Astrocyte (in vitro differentiated cells and primary cell): Measurements from ENCODE around the gene FOXM1. TPM values are rescaled to one million over a fixed set of nuclear protein-coding genes. Genes with fewer than 3 reads are reported as not detected.

Source experiments
- DNase-seq: peaks from one replicate; pipeline ENCODE4 v3.0.0-alpha.2; 2010; ENCODE audit warnings: low read depth
- FAIRE-seq: peaks from 2 replicates; lab custom pipeline; 2011; peaks lifted over from hg19 to GRCh38; lab: Jason Lieb, UNC
- H2AFZ ChIP-seq: 2 replicates; pipeline ENCODE4 v1.6.0; 2012; ENCODE audit warnings: low read depth, low read length, inconsistent platforms
- H3K27ac ChIP-seq: 2 replicates; pipeline ENCODE4 v1.5.1; 2011; ENCODE audit warnings: low read depth, low read length, inconsistent platforms
- H3K27me3 ChIP-seq: 2 replicates; pipeline ENCODE4 v1.6.0; 2011; ENCODE audit warnings: low read length, inconsistent platforms; ENCODE audit not compliant: insufficient read depth
- H3K36me3 ChIP-seq: 2 replicates; pipeline ENCODE4 v1.5.1; 2011; ENCODE audit warnings: low read length, inconsistent platforms; ENCODE audit not compliant: insufficient read depth
- H3K4me1 ChIP-seq: 2 replicates; pipeline ENCODE4 v1.5.1; 2011; ENCODE audit warnings: low read length, inconsistent platforms; ENCODE audit not compliant: insufficient read depth
- H3K4me2 ChIP-seq: 2 replicates; pipeline ENCODE4 v1.6.0; 2012; ENCODE audit warnings: low read length, inconsistent platforms
- H3K4me3 ChIP-seq: 2 replicates; pipeline ENCODE4 v1.5.1; 2011; ENCODE audit warnings: low read depth, mild to moderate bottlenecking, low read length, inconsistent platforms; ENCODE audit not compliant: insufficient read depth
- H3K79me2 ChIP-seq: 2 replicates; pipeline ENCODE4 v1.6.0; 2012; ENCODE audit warnings: mild to moderate bottlenecking, low read length, inconsistent platforms; ENCODE audit not compliant: insufficient read depth
- H3K9ac ChIP-seq: 2 replicates; pipeline ENCODE4 v1.6.0; 2012; ENCODE audit warnings: mild to moderate bottlenecking, low read length, inconsistent platforms
- H3K9me3 ChIP-seq: 2 replicates; pipeline ENCODE4 v1.5.1; 2012; ENCODE audit warnings: low read depth, mild to moderate bottlenecking, low read length, inconsistent platforms; ENCODE audit not compliant: insufficient read depth
- H4K20me1 ChIP-seq: 2 replicates; pipeline ENCODE4 v1.6.0; 2012; ENCODE audit warnings: low read length, inconsistent platforms; ENCODE audit not compliant: insufficient read depth
- H3K27ac Mint-ChIP-seq: one replicate; pipeline ENCODE4 v1.8.0; 2021; ENCODE audit warnings: mild to moderate bottlenecking, mixed read lengths; ENCODE audit not compliant: unreplicated experiment
- H3K27me3 Mint-ChIP-seq: one replicate; pipeline ENCODE4 v1.8.0; 2021; ENCODE audit warnings: low read depth, mixed read lengths; ENCODE audit not compliant: unreplicated experiment
- H3K36me3 Mint-ChIP-seq: one replicate; pipeline ENCODE4 v1.8.0; 2021; ENCODE audit warnings: low read depth, mixed read lengths; ENCODE audit not compliant: unreplicated experiment
- H3K4me1 Mint-ChIP-seq: one replicate; pipeline ENCODE4 v1.8.0; 2021; ENCODE audit warnings: low read depth, mixed read lengths; ENCODE audit not compliant: unreplicated experiment
- H3K4me3 Mint-ChIP-seq: one replicate; pipeline ENCODE4 v1.8.0; 2021; ENCODE audit warnings: mild to moderate bottlenecking, moderate library complexity, mixed read lengths; ENCODE audit not compliant: unreplicated experiment
- H3K9me3 Mint-ChIP-seq: one replicate; pipeline ENCODE4 v1.8.0; 2021; ENCODE audit warnings: mild to moderate bottlenecking, mixed read lengths; ENCODE audit not compliant: unreplicated experiment
- EZH2 ChIP-seq: IDR thresholded peaks from 2 replicates; pipeline ENCODE4 v1.6.1; 2012; ENCODE audit warnings: mild to moderate bottlenecking, low read length, inconsistent platforms; ENCODE audit not compliant: insufficient read depth
- total RNA-seq: library from RNA; stranded (reverse); gene quantifications from 2 replicates; pipeline ENCODE4 v1.2.1, GENCODE V29; 2021
- TF ChIP-seq, protein P1 (sequence below): IDR thresholded peaks from 2 replicates; pipeline ENCODE4 v1.5.1; 2011; ENCODE audit warnings: low read depth, mild to moderate bottlenecking, inconsistent platforms, low read length, moderate library complexity; ENCODE audit not compliant: insufficient read depth

FOXM1 gene
- total RNA-seq, 1 donor from 2014 or later: 7.1 TPM

DNA sequence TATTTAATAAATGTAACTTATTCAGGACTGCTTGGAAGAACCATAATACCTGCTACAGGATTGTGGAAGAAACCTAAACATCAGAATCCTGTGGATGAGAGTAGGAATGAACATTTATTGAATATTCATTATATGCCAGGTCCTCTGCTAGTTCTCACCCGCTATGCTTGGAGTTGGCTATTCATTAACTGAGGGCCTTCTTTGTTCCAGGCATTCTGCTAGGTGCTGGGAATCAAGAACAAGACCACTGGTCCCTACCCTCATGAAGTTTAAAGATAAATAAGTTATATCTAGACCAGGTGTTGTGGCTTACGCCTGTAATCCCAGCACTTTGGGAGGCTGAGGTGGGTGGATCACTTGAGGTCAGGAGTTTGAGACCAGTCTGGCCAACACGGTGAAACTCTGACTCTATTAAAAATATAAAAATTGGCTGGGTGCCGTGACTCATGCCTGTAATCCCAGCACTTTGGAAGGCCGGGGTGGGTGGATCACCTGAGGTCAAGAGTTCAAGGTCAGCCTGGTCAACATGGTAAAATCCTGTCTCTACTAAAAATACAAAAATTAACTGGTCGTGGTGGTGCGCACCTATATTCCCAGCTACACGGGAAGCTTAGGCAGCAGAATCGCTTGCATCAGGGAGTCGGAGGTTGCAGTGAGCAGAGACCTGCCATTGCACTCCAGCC, 9.9 kb upstream of the FOXM1 start:
- no peak overlapping the region for H3K27ac ChIP-seq
- peaks cover 4% of the 10 kb centered on the region for H3K4me1 Mint-ChIP-seq
- H3K4me3 ChIP-seq: no peak overlapping the region
- no peak overlapping the region for H3K4me2 ChIP-seq
- no peak overlapping the region for H2AFZ ChIP-seq
- FAIRE-seq (no peak), DNase-seq (no peak)
- H3K9me3 ChIP-seq: no peaks in the 10 kb centered on the region
- H3K9ac ChIP-seq: no peak overlapping the region
- peaks cover 4% of the 10 kb centered on the region for H3K4me1 ChIP-seq
- H3K79me2 ChIP-seq: peaks cover 27% of the 10 kb centered on the region
- H3K27me3 ChIP-seq: no peaks in the 10 kb centered on the region
- H3K4me3 Mint-ChIP-seq: no peak overlapping the region
- H3K36me3 Mint-ChIP-seq: peaks cover 2% of the 10 kb centered on the region
- H3K27ac Mint-ChIP-seq: no peak overlapping the region
- no peaks in the 10 kb centered on the region for H3K9me3 Mint-ChIP-seq
- peaks cover 10% of the 10 kb centered on the region for H3K36me3 ChIP-seq
- no peak for TF ChIP-seq EZH2
- TF ChIP-seq, protein P1, sequence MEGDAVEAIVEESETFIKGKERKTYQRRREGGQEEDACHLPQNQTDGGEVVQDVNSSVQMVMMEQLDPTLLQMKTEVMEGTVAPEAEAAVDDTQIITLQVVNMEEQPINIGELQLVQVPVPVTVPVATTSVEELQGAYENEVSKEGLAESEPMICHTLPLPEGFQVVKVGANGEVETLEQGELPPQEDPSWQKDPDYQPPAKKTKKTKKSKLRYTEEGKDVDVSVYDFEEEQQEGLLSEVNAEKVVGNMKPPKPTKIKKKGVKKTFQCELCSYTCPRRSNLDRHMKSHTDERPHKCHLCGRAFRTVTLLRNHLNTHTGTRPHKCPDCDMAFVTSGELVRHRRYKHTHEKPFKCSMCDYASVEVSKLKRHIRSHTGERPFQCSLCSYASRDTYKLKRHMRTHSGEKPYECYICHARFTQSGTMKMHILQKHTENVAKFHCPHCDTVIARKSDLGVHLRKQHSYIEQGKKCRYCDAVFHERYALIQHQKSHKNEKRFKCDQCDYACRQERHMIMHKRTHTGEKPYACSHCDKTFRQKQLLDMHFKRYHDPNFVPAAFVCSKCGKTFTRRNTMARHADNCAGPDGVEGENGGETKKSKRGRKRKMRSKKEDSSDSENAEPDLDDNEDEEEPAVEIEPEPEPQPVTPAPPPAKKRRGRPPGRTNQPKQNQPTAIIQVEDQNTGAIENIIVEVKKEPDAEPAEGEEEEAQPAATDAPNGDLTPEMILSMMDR: no peak
- H4K20me1 ChIP-seq: peaks cover 7% of the 10 kb centered on the region
- H3K27me3 Mint-ChIP-seq: no peaks in the 10 kb centered on the region

DNA sequence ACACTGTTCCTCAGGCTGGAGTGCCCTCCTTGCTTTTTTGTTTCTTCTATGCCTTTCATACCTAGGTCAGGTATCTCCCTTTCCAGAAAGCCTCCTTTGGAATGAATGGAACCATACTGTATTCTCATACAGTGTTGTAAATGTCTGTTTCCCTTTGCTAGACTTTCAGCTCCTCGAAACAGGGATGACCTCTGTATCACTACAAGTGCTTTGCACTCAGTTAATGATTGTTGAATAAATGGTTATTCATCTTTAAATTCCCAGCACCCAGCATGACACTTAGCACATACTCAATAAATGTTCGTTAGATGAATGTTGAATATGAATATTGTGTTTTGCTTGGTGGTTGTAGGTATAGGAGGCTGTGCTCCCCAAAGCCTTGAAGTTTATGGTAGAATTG, 7.8 kb upstream of the FOXM1 start:
- FAIRE-seq (no peak), DNase-seq (no peak)
- Mint-ChIP-seq H3K27me3 (no peaks in the 10 kb centered on the region), H3K4me3 (no peak overlapping the region), H3K27ac (no peak overlapping the region), H3K4me1 (no peaks in the 10 kb centered on the region), H3K36me3 (peaks cover 2% of the 10 kb centered on the region), H3K9me3 (no peaks in the 10 kb centered on the region)
- H3K4me1 ChIP-seq: no peaks in the 10 kb centered on the region
- no peak overlapping the region for H3K9ac ChIP-seq
- no peak overlapping the region for H3K4me2 ChIP-seq
- H4K20me1 ChIP-seq: peaks cover 7% of the 10 kb centered on the region
- no peak overlapping the region for H2AFZ ChIP-seq
- H3K4me3 ChIP-seq: no peak overlapping the region
- TF ChIP-seq EZH2: no peak
- TF ChIP-seq, protein P1: no peak
- H3K27me3 ChIP-seq: no peaks in the 10 kb centered on the region
- H3K79me2 ChIP-seq: peaks cover 37% of the 10 kb centered on the region
- no peak overlapping the region for H3K27ac ChIP-seq
- H3K36me3 ChIP-seq: peaks cover 10% of the 10 kb centered on the region
- H3K9me3 ChIP-seq: no peaks in the 10 kb centered on the region

DNA sequence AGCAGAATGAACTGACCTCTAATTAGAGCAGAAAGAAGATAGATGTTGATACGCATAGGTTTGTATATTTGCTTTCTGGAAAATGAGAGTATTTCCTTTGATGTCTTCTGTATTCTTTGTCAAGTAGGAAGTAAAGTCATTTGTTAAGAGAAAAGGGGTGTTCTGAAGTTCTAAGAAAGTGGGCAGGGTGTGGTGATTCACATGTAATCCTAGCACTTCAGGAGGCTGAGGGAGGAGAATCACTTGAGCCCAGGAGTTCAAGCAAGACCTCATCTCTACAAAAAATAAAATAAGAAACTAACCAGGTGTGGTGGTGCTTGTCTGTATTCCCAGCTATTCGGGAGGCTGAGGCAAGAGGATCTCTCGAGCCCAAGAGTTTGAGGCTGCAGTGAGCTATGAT, 2.9 kb upstream of the FOXM1 start:
- H3K79me2 ChIP-seq: peaks cover 80% of the 10 kb centered on the region

More for the DNA sequence above, 2.9 kb upstream of the FOXM1 start:
- Mint-ChIP-seq H3K27ac (no peak overlapping the region), H3K27me3 (no peaks in the 10 kb centered on the region), H3K36me3 (no peaks in the 10 kb centered on the region), H3K4me1 (peaks cover 3% of the 10 kb centered on the region), H3K4me3 (no peak overlapping the region), H3K9me3 (no peaks in the 10 kb centered on the region)
- no peaks in the 10 kb centered on the region for H3K9me3 ChIP-seq
- peaks cover 6% of the 10 kb centered on the region for H3K4me1 ChIP-seq
- peaks cover 4% of the 10 kb centered on the region for H4K20me1 ChIP-seq
- no peaks in the 10 kb centered on the region for H3K36me3 ChIP-seq
- DNase-seq (no peak), FAIRE-seq (no peak)
- no peak for TF ChIP-seq EZH2
- TF ChIP-seq, protein P1: no peak
- H3K27ac ChIP-seq: no peak overlapping the region
- H3K4me2 ChIP-seq: no peak overlapping the region
- H3K9ac ChIP-seq: no peak overlapping the region
- H3K27me3 ChIP-seq: no peaks in the 10 kb centered on the region
- H3K4me3 ChIP-seq: no peak overlapping the region
- no peak overlapping the region for H2AFZ ChIP-seq
